ENCODE measurements around the gene PHACTR4.

- TF ChIP-seq POLR2A (IDR thresholded peaks at IDR 0.05) = no peak
- TF ChIP-seq CTCF (IDR thresholded peaks at IDR 0.05 in 4 of 5, conservative IDR thresholded peaks at IDR 0.05 in 1 of 5) = no peak
Observed at GRCh38 chr1:28328228-28328648, 41.3 kb upstream of the PHACTR4 start.

All from gastrocnemius medialis (tissue), 4 donors.